Subcutaneous adipose tissue (tissue), 4 donors: ENCODE results near the gene DSCAML1. TPM values are rescaled to one million over a fixed set of nuclear protein-coding genes. Genes with fewer than 3 reads are reported as not detected.

Experiments used
- total RNA-seq, 4 donors: library from RNA; depleted of rRNA; stranded (reverse); fragments of >200 nt; gene quantifications; one replicate each; pipeline ENCODE4 v1.1.0, GENCODE V29; 2016
- TF ChIP-seq, protein P1 (sequence below): fragments of 450-650 bp; IDR thresholded peaks from one replicate; pipeline ENCODE4 v1.5.1; 2016; ENCODE audit warnings: low read depth, mild to moderate bottlenecking, control low read depth, antibody characterized with exemption, moderate library complexity

The DSCAML1 gene
- total RNA-seq, 4 donors from 2014 or later: 0.22 to 0.82 (median 0.75) TPM; not detected in 1

DNA sequence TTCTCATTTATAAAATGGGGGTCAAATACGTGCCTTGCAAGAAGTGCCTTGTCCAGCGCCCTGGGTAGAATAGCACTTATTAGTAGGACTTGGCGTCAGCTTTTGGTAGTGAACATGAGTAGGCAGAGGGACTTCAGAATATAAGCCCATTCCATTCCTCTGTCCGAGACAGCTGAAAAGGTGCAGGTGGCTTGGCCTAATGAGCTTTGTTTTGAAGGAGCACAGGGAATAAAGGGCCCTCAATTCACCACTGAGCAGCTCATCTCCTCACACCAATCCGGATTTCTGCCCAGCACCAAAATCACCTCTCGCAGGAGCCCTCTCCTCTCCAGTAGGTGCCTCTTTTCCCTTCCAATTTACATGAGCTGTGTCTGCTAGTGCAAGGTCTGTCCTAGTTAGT lies 91.2 kb downstream of the DSCAML1 start:
- TF ChIP-seq, protein P1, sequence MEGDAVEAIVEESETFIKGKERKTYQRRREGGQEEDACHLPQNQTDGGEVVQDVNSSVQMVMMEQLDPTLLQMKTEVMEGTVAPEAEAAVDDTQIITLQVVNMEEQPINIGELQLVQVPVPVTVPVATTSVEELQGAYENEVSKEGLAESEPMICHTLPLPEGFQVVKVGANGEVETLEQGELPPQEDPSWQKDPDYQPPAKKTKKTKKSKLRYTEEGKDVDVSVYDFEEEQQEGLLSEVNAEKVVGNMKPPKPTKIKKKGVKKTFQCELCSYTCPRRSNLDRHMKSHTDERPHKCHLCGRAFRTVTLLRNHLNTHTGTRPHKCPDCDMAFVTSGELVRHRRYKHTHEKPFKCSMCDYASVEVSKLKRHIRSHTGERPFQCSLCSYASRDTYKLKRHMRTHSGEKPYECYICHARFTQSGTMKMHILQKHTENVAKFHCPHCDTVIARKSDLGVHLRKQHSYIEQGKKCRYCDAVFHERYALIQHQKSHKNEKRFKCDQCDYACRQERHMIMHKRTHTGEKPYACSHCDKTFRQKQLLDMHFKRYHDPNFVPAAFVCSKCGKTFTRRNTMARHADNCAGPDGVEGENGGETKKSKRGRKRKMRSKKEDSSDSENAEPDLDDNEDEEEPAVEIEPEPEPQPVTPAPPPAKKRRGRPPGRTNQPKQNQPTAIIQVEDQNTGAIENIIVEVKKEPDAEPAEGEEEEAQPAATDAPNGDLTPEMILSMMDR: no peak

DNA sequence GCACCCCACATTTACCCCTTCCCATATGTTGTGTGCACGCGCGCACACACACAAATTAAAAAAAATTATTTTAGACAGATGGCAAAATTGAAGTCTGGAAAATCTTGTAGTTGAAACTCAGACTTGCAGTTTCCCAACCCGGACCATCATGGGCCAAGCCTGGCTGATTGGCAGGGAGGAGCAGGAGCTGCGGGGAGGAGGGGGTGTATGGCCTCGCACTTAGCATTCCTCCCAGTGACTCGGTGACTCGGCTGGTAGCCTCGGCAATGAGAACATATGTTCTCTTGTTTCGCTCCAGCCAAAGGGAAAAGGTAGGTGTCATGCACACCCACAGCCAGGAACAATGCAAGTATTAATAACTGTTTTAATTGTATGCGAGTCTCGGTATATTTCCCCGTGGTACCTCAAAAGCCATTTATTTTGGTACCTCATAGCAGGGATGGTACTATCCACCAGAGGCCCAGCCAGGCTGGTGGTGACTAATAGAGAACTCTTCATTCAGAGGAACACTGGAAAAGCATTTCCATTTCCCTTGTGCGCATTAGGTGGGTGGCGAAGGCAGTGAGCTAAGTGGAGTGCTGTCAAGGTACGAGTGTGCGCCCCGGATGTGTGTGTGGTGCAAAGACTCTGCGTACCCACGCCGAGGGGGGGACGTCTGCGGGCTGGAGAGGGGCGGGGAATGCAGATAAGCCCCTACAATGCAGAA lies 92.5 kb downstream of the DSCAML1 start:
- TF ChIP-seq, protein P1: no peak

DNA sequence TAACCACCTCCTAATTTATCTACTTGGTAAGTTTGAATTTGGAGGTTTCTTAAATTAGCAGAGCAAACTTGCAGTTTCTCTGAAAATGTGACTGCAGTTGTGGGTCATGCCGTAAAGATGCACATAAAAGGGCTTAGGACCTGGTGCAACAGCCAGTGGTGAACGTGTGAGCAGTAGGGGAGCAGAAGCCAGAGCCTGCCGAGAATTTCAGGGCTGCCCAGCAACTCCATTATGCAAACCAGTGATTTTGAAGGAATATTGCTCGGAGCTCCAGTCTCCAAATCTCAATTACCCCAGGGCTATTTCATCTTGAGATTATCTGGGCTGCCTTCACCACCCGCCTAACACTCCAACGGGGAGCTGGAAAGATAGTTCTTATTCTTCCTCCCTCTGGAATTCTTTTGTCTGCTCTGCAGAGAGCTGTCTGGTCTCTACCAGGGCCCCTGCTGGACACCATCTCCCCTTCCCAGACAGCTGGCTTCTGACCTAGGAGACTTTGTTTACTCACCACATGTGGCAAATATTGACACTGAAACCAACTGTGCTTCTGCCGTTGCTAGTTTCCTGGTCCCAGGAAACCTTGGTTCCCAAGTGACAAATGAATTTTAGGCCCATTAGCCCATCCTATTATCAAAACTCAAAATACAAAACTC lies 93.9 kb downstream of the DSCAML1 start:
- TF ChIP-seq, protein P1: no peak

- TF ChIP-seq, protein P1: no peak
Measured at GRCh38 chr11:117701781-117702180, 95.2 kb downstream of the DSCAML1 start.

- TF ChIP-seq, protein P1: no peak
Measured at GRCh38 chr11:117700551-117700950, 96.5 kb downstream of the DSCAML1 start.

DNA sequence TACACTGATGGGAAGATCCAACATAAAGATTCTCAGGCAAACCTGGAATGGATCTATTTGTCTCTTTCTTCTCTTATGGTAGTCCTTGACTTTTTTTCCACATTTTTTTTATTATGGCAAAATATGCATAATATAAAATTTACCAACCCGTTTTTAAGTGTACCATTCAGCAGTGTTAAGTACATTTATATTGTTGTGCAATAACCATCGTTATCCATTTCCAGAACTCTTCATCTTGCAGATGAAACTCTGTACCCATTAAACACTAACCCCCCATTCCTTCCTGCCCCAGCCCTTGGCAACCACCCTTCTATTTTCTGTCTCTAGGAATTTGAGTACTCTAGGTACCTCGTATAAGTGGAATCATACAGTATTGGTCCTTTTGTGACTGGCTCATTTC lies 99.7 kb downstream of the DSCAML1 start:
- TF ChIP-seq, protein P1: no peak

- TF ChIP-seq, protein P1: no peak
Measured at GRCh38 chr11:117696540-117696939, 100.5 kb downstream of the DSCAML1 start.
